Fibroblast of lung (primary cell): ENCODE results near the gene RIN1. TPM values are rescaled to one million over a fixed set of nuclear protein-coding genes. Genes with fewer than 3 reads are reported as not detected.

Source experiments
- DNase-seq, 2 donors: peaks; one replicate each; pipeline versions ENCODE4 v3.0.0 to v3.0.0-alpha.2; 2010; ENCODE audit warnings: low read depth in 2 of 2
- H2AFZ ChIP-seq: 2 replicates; pipeline ENCODE4 v1.5.1; 2012; ENCODE audit warnings: low read length, control low read depth, inconsistent platforms
- H3K27ac ChIP-seq: 2 replicates; pipeline ENCODE4 v1.5.1; 2011; ENCODE audit warnings: low read length, control low read depth; ENCODE audit not compliant: insufficient read depth
- H3K27me3 ChIP-seq: 2 replicates; pipeline ENCODE4 v1.5.1; 2011; ENCODE audit warnings: mild to moderate bottlenecking, low read length; ENCODE audit not compliant: control insufficient read depth, insufficient read depth
- H3K36me3 ChIP-seq: 2 replicates; pipeline ENCODE4 v1.5.1; 2011; ENCODE audit warnings: low read length; ENCODE audit not compliant: control insufficient read depth, insufficient read depth
- H3K4me1 ChIP-seq: 2 replicates; pipeline ENCODE4 v1.5.1; 2011; ENCODE audit warnings: low read length; ENCODE audit not compliant: control insufficient read depth, insufficient read depth; ENCODE audit errors: extremely low read depth
- H3K4me2 ChIP-seq: 2 replicates; pipeline ENCODE4 v1.5.1; 2011; ENCODE audit warnings: low read length, control low read depth; ENCODE audit not compliant: insufficient read depth; ENCODE audit errors: extremely low read depth
- H3K4me3 ChIP-seq, 4 experiments: fragments of 200-600 bp in 1 of 4; sonication (generic) in 1 of 4; replicated peaks in 1 of 4; 2 replicates each; pipeline ENCODE4 v1.5.1; 2011 to 2016; ENCODE audit warnings: low read length in 4 of 4, low read depth in 3 of 4, mild to moderate bottlenecking in 3 of 4, control low read depth in 2 of 4, inconsistent platforms in 1 of 4, mixed read lengths in 1 of 4; ENCODE audit not compliant: insufficient read depth in 1 of 4; ENCODE audit errors: control extremely low read depth in 1 of 4
- H3K79me2 ChIP-seq: 2 replicates; pipeline ENCODE4 v1.5.1; 2012; ENCODE audit warnings: mild to moderate bottlenecking, low read length, inconsistent platforms; ENCODE audit not compliant: control insufficient read depth, insufficient read depth
- H3K9ac ChIP-seq: 2 replicates; pipeline ENCODE4 v1.5.1; 2011; ENCODE audit warnings: mild to moderate bottlenecking, low read length, control low read depth; ENCODE audit not compliant: insufficient read depth
- H3K9me3 ChIP-seq: 2 replicates; pipeline ENCODE4 v1.5.1; 2012; ENCODE audit warnings: low read depth, low read length; ENCODE audit not compliant: control insufficient read depth, insufficient read depth
- H4K20me1 ChIP-seq: 2 replicates; pipeline ENCODE4 v1.5.1; 2011; ENCODE audit warnings: low read length; ENCODE audit not compliant: control insufficient read depth, insufficient read depth; ENCODE audit errors: extremely low read depth
- CTCF ChIP-seq, 2 donors: IDR thresholded peaks in 1 of 2; conservative IDR thresholded peaks in 1 of 2; 1 replicate in 1 of 2; 2 replicates in 1 of 2; pipeline ENCODE4 v1.5.1; 2011 to 2012; ENCODE audit warnings: low read length in 2 of 2, control low read depth in 1 of 2, inconsistent platforms in 1 of 2, low read depth in 1 of 2, mild to moderate bottlenecking in 1 of 2
- EZH2 ChIP-seq: IDR thresholded peaks from 2 replicates; pipeline ENCODE4 v1.5.1; 2012; ENCODE audit warnings: low read length, control low read depth, mild to moderate bottlenecking; ENCODE audit errors: missing control alignments
- polyA plus RNA-seq, 2 donors: library from polyadenylated mRNA; depleted of rRNA in 1 of 2; stranded (reverse) in 1 of 2; unstranded in 1 of 2; fragments of >200 nt; gene quantifications; 2 replicates each; pipeline ENCODE4 v1.2.1, GENCODE V29; 2011 to 2012; ENCODE audit warnings: missing spikeins in 1 of 2
- total RNA-seq: library from RNA; depleted of rRNA; stranded (reverse); fragments of >200 nt; gene quantifications from 2 replicates; pipeline ENCODE4 v1.2.1, GENCODE V29; 2014

The RIN1 gene
- total and polyA plus RNA-seq, 2 donors (not counting 1 experiment from before 2014, with no cell fraction given), result 6.3 to 22.1 TPM

DNA sequence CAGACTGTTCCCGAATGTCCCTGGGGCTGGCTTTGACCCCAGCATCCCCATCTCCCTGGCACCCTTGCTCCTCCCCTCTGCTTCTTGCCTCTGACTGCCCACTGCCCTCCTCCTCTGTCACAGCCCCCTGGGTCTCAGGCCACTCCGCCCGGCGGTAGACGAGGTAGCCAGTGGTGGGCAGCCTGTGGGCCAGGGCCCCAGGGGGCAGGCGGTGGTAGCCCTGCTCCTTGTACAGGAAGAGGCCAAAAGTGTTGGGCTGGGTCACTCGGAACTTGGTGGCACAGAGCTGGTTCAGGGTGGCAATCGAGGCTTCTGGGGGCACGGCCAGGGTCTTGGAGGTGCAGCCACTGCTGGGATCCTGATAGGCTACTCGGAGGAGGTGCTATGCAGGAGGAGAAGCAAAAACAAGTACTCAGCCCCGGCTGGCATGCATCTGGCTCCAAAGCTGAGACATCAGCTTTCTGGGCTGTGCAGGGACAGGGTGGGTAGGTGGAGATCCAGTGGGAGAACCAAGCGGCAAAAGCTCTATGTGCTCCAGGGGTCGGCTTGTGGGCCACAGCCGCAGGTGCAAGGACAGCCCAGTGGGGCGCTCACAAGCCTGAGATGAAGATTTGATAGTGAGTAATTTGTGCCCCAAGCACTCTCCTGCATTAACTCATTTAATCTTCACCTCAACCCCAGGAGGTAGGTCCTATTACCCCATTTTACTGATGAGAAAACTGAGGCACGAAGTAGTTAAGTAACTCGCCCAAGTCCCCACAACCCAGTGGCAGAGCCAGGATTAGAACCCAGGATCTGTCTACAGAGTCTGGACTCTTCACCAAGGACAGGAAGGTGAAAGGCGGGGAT lies 3.6 kb downstream of the RIN1 start:
- Histone ChIP-seq H3K4me1 (peaks cover 33% of the 10 kb centered on the region), H3K4me2 (no peak overlapping the region), H3K9me3 (no peaks in the 10 kb centered on the region), H3K36me3 (peaks cover 40% of the 10 kb centered on the region), H3K79me2 (peaks cover 36% of the 10 kb centered on the region), H3K4me3 (no peak overlapping the region), H3K27ac (no peak overlapping the region), H3K9ac (no peak overlapping the region), H4K20me1 (no peaks in the 10 kb centered on the region), H3K27me3 (no peaks in the 10 kb centered on the region), H2AFZ (no peak overlapping the region)
- DNase-seq, result no peak
- TF ChIP-seq EZH2 (no peak), CTCF (conservative IDR thresholded peaks at IDR 0.05 in 1 of 2, IDR thresholded peaks at IDR 0.05 in 1 of 2; ENCODE audit: low read depth in 1 of 2, low read length in 2 of 2) (no peak)

- Histone ChIP-seq H3K27me3 (no peaks in the 10 kb centered on the region), H3K9ac (peak overlapping the region; percentile 2), H3K36me3 (peaks cover 38% of the 10 kb centered on the region), H3K4me1 (peaks cover 29% of the 10 kb centered on the region), H3K4me2 (no peak overlapping the region), H4K20me1 (no peaks in the 10 kb centered on the region), H3K9me3 (no peaks in the 10 kb centered on the region), H3K27ac (no peak overlapping the region), H2AFZ (no peak overlapping the region), H3K79me2 (peaks cover 36% of the 10 kb centered on the region), H3K4me3 (no peak overlapping the region)
- DNase-seq, result no peak
- TF ChIP-seq EZH2, result no peak
- TF ChIP-seq CTCF (conservative IDR thresholded peaks at IDR 0.05 in 1 of 2, IDR thresholded peaks at IDR 0.05 in 1 of 2; ENCODE audit: low read depth in 1 of 2, low read length in 2 of 2), result no peak
These were observed 4.5 kb downstream of the RIN1 start for GRCh38 chr11:66331542-66332370.

DNA sequence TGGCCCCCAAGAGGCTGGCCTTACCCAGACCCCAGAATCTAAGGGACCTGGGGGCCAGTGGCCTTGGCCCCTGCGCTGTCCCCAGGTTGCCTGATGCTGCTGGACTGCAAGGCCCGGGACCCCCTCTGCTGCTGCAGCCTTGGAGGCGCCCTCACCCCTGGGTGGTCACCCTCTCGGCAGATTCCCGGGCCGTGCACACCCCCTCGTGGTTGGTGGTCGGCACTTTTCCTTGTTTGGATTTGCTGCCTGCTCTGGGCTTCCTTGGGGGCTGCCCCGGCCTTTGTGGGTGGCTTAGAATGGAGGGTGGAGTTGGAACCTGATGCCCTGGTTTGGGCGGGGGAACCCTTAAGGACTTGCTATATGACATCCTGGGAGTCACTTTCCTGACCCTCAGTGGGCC lies 5.3 kb downstream of the RIN1 start:
- H3K27ac ChIP-seq, result no peak overlapping the region
- H2AFZ ChIP-seq, result no peak overlapping the region
- H3K9ac ChIP-seq, result no peak overlapping the region
- H4K20me1 ChIP-seq, result no peaks in the 10 kb centered on the region
- no peak overlapping the region for H3K4me2 ChIP-seq
- H3K79me2 ChIP-seq, result peaks cover 34% of the 10 kb centered on the region
- no peaks in the 10 kb centered on the region for H3K9me3 ChIP-seq
- TF ChIP-seq EZH2, result no peak
- TF ChIP-seq CTCF (conservative IDR thresholded peaks at IDR 0.05 in 1 of 2, IDR thresholded peaks at IDR 0.05 in 1 of 2; ENCODE audit: low read depth in 1 of 2, low read length in 2 of 2), result no peak
- H3K4me3 ChIP-seq, result no peak overlapping the region
- peaks cover 38% of the 10 kb centered on the region for H3K36me3 ChIP-seq
- H3K4me1 ChIP-seq, result peaks cover 32% of the 10 kb centered on the region
- DNase-seq, result no peak
- no peaks in the 10 kb centered on the region for H3K27me3 ChIP-seq
